Tibial nerve (tissue), 4 donors: Measurements from ENCODE around the gene BHLHA15.

ENCODE experiments used
- CTCF ChIP-seq, 5 experiments: fragments of 200-600 bp in 3 of 5; fragments of 450-650 bp in 2 of 5; sonication (generic) in 3 of 5; IDR thresholded peaks; one replicate each; pipeline ENCODE4 v1.5.1; 2016 to 2019; ENCODE audit warnings: antibody characterized with exemption in 5 of 5, mild to moderate bottlenecking in 3 of 5, moderate library complexity in 2 of 5
- EP300 ChIP-seq, 2 donors: sonication (generic); formaldehyde crosslinking; IDR thresholded peaks; one replicate each; pipeline ENCODE4 v1.6.1; 2017; ENCODE audit warnings: antibody characterized with exemption in 2 of 2, mild to moderate bottlenecking in 1 of 2
- POLR2A ChIP-seq, 2 donors: fragments of 450-650 bp; IDR thresholded peaks; one replicate each; pipeline ENCODE4 v1.6.1; 2017; ENCODE audit warnings: antibody characterized with exemption in 2 of 2, mild to moderate bottlenecking in 2 of 2, moderate library complexity in 2 of 2

- TF ChIP-seq EP300 (IDR thresholded peaks at IDR 0.05) = no peak
- no peak for TF ChIP-seq CTCF (IDR thresholded peaks at IDR 0.05)
- no peak for TF ChIP-seq POLR2A (IDR thresholded peaks at IDR 0.05)
Observed at GRCh38 chr7:98187138-98187502, 24.1 kb upstream of the BHLHA15 start.
